ENCODE data around the gene ACSF2.
A peak's percentile ranks its signal among the peaks of the same experiment; 100 is the strongest.

ACSF2 gene

GRCh38 chr17:50479522-50480141 is 53.6 kb downstream of the ACSF2 start:
- peak; percentile 26 for DNase-seq

GRCh38 chr17:50480142-50480764 is 54.2 kb downstream of the ACSF2 start:
- no peak for DNase-seq

- DNase-seq, result no peak
Observed at GRCh38 chr17:50480854-50481490, 55.0 kb downstream of the ACSF2 start.

GRCh38 chr17:50481648-50482047 is 55.6 kb downstream of the ACSF2 start:
- DNase-seq, result no peak

- no peak for DNase-seq
Observed at GRCh38 chr17:50482110-50482509, 56.1 kb downstream of the ACSF2 start.

- DNase-seq, result peak; percentile 83
Observed at GRCh38 chr17:50482516-50482915, 56.5 kb downstream of the ACSF2 start.

GRCh38 chr17:50483266-50483665 is 57.2 kb downstream of the ACSF2 start:
- DNase-seq, result no peak

- DNase-seq, result no peak
Observed at GRCh38 chr17:50484386-50485155, 58.6 kb downstream of the ACSF2 start.

GRCh38 chr17:50487213-50488096 is 61.4 kb downstream of the ACSF2 start:
- DNase-seq, result no peak

GRCh38 chr17:50488880-50489279 is 62.9 kb downstream of the ACSF2 start:
- no peak for DNase-seq

GRCh38 chr17:50491505-50491904 is 65.5 kb downstream of the ACSF2 start:
- DNase-seq, result no peak

GRCh38 chr17:50492214-50492613 is 66.2 kb downstream of the ACSF2 start:
- DNase-seq, result no peak

GRCh38 chr17:50493744-50494143 is 67.7 kb downstream of the ACSF2 start:
- no peak for DNase-seq

- no peak for DNase-seq
Observed at GRCh38 chr17:50495217-50495823, 69.3 kb downstream of the ACSF2 start.

- DNase-seq, result no peak
Observed at GRCh38 chr17:50495918-50496317, 69.9 kb downstream of the ACSF2 start.

- DNase-seq, result no peak
Observed at GRCh38 chr17:50498021-50498874, 72.2 kb downstream of the ACSF2 start.

- no peak for DNase-seq
Observed at GRCh38 chr17:50499270-50499669, 73.3 kb downstream of the ACSF2 start.

- no peak for DNase-seq
Observed at GRCh38 chr17:50499721-50500120, 73.7 kb downstream of the ACSF2 start.

- DNase-seq, result no peak
Observed at GRCh38 chr17:50501054-50501453, 75.0 kb downstream of the ACSF2 start.

GRCh38 chr17:50502301-50502990 is 76.4 kb downstream of the ACSF2 start:
- no peak for DNase-seq
